Panc1 (cell line): Measurements from ENCODE around the gene RADX.

Source experiments
- CTCF ChIP-seq: fragments of 450-650 bp; IDR thresholded peaks from 2 replicates; pipeline ENCODE4 v1.5.1; 2017; ENCODE audit warnings: mild to moderate bottlenecking
- POLR2AphosphoS5 ChIP-seq: IDR thresholded peaks from 2 replicates; pipeline ENCODE4 v1.6.1; 2012; ENCODE audit warnings: mild to moderate bottlenecking, low read depth, low read length, moderate library complexity
- REST ChIP-seq, 2 experiments: IDR thresholded peaks; 2 replicates each; pipeline ENCODE4 v1.6.1; 2011 to 2012; ENCODE audit warnings: low read depth in 2 of 2, control low read depth in 1 of 2, low read length in 1 of 2, mild to moderate bottlenecking in 1 of 2, moderate library complexity in 1 of 2; ENCODE audit not compliant: insufficient read depth in 1 of 2
- SIN3A ChIP-seq: IDR thresholded peaks from 2 replicates; pipeline ENCODE4 v1.6.1; 2012; ENCODE audit warnings: low read depth, mild to moderate bottlenecking, low read length, moderate library complexity, borderline replicate concordance; ENCODE audit not compliant: insufficient read depth

- TF ChIP-seq CTCF (no peak), POLR2AphosphoS5 (no peak), SIN3A (no peak), REST (IDR thresholded peaks at IDR 0.05; ENCODE audit: insufficient read depth in 1 of 2, low read depth in 2 of 2, low read length in 1 of 2) (no peak)
Measured at GRCh38 chrX:106728337-106728736, 116.6 kb downstream of the RADX start.
